Duodenal mucosa (tissue), 2 donors: Measurements from ENCODE around the gene MGA.
A peak's percentile ranks its signal among the peaks of the same experiment; 100 is the strongest.

Experiments used
- H3K27ac ChIP-seq: one replicate; pipeline ENCODE4 v1.7.0; 2013; ENCODE audit warnings: low read depth, low read length
- H3K27me3 ChIP-seq, 2 donors: one replicate each; pipeline ENCODE4 v1.7.0; 2013; ENCODE audit warnings: low read length in 2 of 2, control low read depth in 1 of 2; ENCODE audit not compliant: insufficient read depth in 2 of 2, control insufficient read depth in 1 of 2
- H3K36me3 ChIP-seq, 2 donors: one replicate each; pipeline ENCODE4 v1.7.0; 2013; ENCODE audit warnings: low read length in 2 of 2, control low read depth in 1 of 2; ENCODE audit not compliant: insufficient read depth in 2 of 2, control insufficient read depth in 1 of 2
- H3K4me1 ChIP-seq, 2 donors: one replicate each; pipeline ENCODE4 v1.7.0; 2013; ENCODE audit warnings: low read length in 2 of 2, control low read depth in 1 of 2; ENCODE audit not compliant: insufficient read depth in 2 of 2, control insufficient read depth in 1 of 2
- H3K4me3 ChIP-seq, 2 donors: one replicate each; pipeline ENCODE4 v1.7.0; 2013; ENCODE audit warnings: low read length in 2 of 2, low read depth in 1 of 2
- H3K9ac ChIP-seq, 2 donors: one replicate each; pipeline ENCODE4 v1.7.0; 2013; ENCODE audit warnings: low read length in 2 of 2, low read depth in 1 of 2
- H3K9me3 ChIP-seq, 2 donors: one replicate each; pipeline ENCODE4 v1.7.0; 2013; ENCODE audit warnings: low read length in 2 of 2, control low read depth in 1 of 2; ENCODE audit not compliant: control insufficient read depth in 1 of 2

The MGA gene

GRCh38 chr15:41660235-41661077 is at the start of gene MGA:
TSS of gene MGA (plus strand) at chr15:41660405.
- Histone ChIP-seq H3K9me3 (no peaks in the 10 kb centered on the region), H3K4me1 (peaks cover 21 to 27% of the 10 kb centered on the region in 2 donors), H3K27ac (peak within 1 kb of the TSS; percentile 76), H3K36me3 (no peaks in the 10 kb centered on the region), H3K27me3 (no peaks in the 10 kb centered on the region), H3K9ac (peak within 1 kb of the TSS; percentile 69 to 70), H3K4me3 (peak within 1 kb of the TSS; percentile 82 to 90)

- Histone ChIP-seq H3K9me3 (peaks cover 0 to 2% of the 10 kb centered on the region in 2 donors), H3K36me3 (no peaks in the 10 kb centered on the region), H3K4me3 (peak overlapping the region; percentile 81 to 84), H3K27ac (peak overlapping the region; percentile 36), H3K27me3 (no peaks in the 10 kb centered on the region), H3K9ac (peak overlapping the region; percentile 48 to 63), H3K4me1 (peaks cover 8 to 12% of the 10 kb centered on the region in 2 donors)
Observed at GRCh38 chr15:41620536-41621199, 39.5 kb upstream of the MGA start.

- peak overlapping the region; percentile 66 for H3K27ac ChIP-seq
Observed at GRCh38 chr15:41621200-41622193, 38.7 kb upstream of the MGA start.

GRCh38 chr15:41622901-41623300 is 37.3 kb upstream of the MGA start:
- Histone ChIP-seq H3K9me3 (no peaks in the 10 kb centered on the region), H3K4me3 (no peak overlapping the region), H3K36me3 (no peaks in the 10 kb centered on the region), H3K27me3 (no peaks in the 10 kb centered on the region), H3K9ac (no peak overlapping the region), H3K4me1 (peaks cover 8 to 12% of the 10 kb centered on the region in 2 donors), H3K27ac (no peak overlapping the region)

More at GRCh38 chr15:41621200-41622193, 38.7 kb upstream of the MGA start:
- peaks cover 0 to 2% of the 10 kb centered on the region in 2 donors for H3K9me3 ChIP-seq
- H3K4me3 ChIP-seq: peak overlapping the region; percentile 81 to 84
- H3K36me3 ChIP-seq: no peaks in the 10 kb centered on the region
- peaks cover 8 to 12% of the 10 kb centered on the region in 2 donors for H3K4me1 ChIP-seq
- H3K9ac ChIP-seq: peak overlapping the region; percentile 48 to 63
- H3K27me3 ChIP-seq: no peaks in the 10 kb centered on the region

- H3K4me3 ChIP-seq: no peak overlapping the region
- no peaks in the 10 kb centered on the region for H3K9me3 ChIP-seq
- H3K4me1 ChIP-seq: peaks cover 5 to 10% of the 10 kb centered on the region in 2 donors
- no peaks in the 10 kb centered on the region for H3K27me3 ChIP-seq
- H3K27ac ChIP-seq: no peak overlapping the region
- no peak overlapping the region for H3K9ac ChIP-seq
- H3K36me3 ChIP-seq: no peaks in the 10 kb centered on the region
Observed at GRCh38 chr15:41627203-41627602, 33.0 kb upstream of the MGA start.

GRCh38 chr15:41629463-41629862 is 30.7 kb upstream of the MGA start:
- Histone ChIP-seq H3K9me3 (no peaks in the 10 kb centered on the region), H3K4me3 (no peak overlapping the region), H3K36me3 (no peaks in the 10 kb centered on the region), H3K4me1 (peaks cover 5 to 13% of the 10 kb centered on the region in 2 donors), H3K27me3 (no peaks in the 10 kb centered on the region), H3K27ac (no peak overlapping the region), H3K9ac (no peak overlapping the region)

- Histone ChIP-seq H3K4me3 (no peak overlapping the region), H3K27me3 (no peaks in the 10 kb centered on the region), H3K4me1 (peaks cover 5 to 14% of the 10 kb centered on the region in 2 donors), H3K9ac (no peak overlapping the region), H3K27ac (no peak overlapping the region), H3K9me3 (no peaks in the 10 kb centered on the region), H3K36me3 (no peaks in the 10 kb centered on the region)
Observed at GRCh38 chr15:41629883-41630282, 30.3 kb upstream of the MGA start.

- Histone ChIP-seq H3K4me1 (peaks cover 5 to 14% of the 10 kb centered on the region in 2 donors), H3K36me3 (no peaks in the 10 kb centered on the region), H3K9ac (no peak overlapping the region), H3K27ac (no peak overlapping the region), H3K27me3 (no peaks in the 10 kb centered on the region), H3K9me3 (no peaks in the 10 kb centered on the region), H3K4me3 (no peak overlapping the region)
Observed at GRCh38 chr15:41630616-41631217, 29.5 kb upstream of the MGA start.

- Histone ChIP-seq H3K4me3 (no peak overlapping the region), H3K36me3 (no peaks in the 10 kb centered on the region), H3K27me3 (no peaks in the 10 kb centered on the region), H3K4me1 (peaks cover 5 to 14% of the 10 kb centered on the region in 2 donors), H3K9ac (no peak overlapping the region), H3K9me3 (no peaks in the 10 kb centered on the region), H3K27ac (no peak overlapping the region)
Observed at GRCh38 chr15:41631880-41632470, 28.2 kb upstream of the MGA start.
